B cell (primary cell): Measurements from ENCODE around the gene CATSPER1. TPM values are rescaled to one million over a fixed set of nuclear protein-coding genes. Genes with fewer than 3 reads are reported as not detected.
A peak's percentile ranks its signal among the peaks of the same experiment; 100 is the strongest.

Source experiments
- ATAC-seq: fragments of 200-7000 bp; cut with Tn5 transposase; one replicate; pipeline ENCODE4 v1.10.0; 2021; ENCODE audit warnings: low read depth, mild to moderate bottlenecking, moderate number of reproducible peaks, moderate library complexity
- CTCF ChIA-PET: fragments of 350-600 bp; sonication (Branson Sonifier 250); formaldehyde crosslinking; loops from one replicate; lab custom pipeline; 2021; ENCODE audit warnings: antibody characterized with exemption, inconsistent platforms; lab: Charles Lee
- POLR2A ChIA-PET: fragments of 350-600 bp; sonication (Branson Sonifier 250); formaldehyde crosslinking; loops from one replicate; lab custom pipeline; 2021; ENCODE audit warnings: antibody characterized with exemption; lab: Charles Lee
- DNase-seq: peaks from one replicate; pipeline ENCODE4 v3.0.0; 2013
- H2AFZ ChIP-seq: 2 replicates; pipeline ENCODE4 v1.6.1; 2012; ENCODE audit warnings: mild to moderate bottlenecking, low read depth, low read length; ENCODE audit not compliant: insufficient read depth, poor library complexity, severe bottlenecking
- H3K27ac ChIP-seq, 2 donors: 1 replicate in 1 of 2; 2 replicates in 1 of 2; pipeline ENCODE4 v1.5.1; 2012 to 2013; ENCODE audit warnings: low read length in 2 of 2, mild to moderate bottlenecking in 2 of 2, moderate library complexity in 1 of 2
- H3K27me3 ChIP-seq, 4 experiments: fragments of 200-600 bp in 1 of 4; sonication (generic) in 1 of 4; replicated peaks in 1 of 4; 1 replicate in 2 of 4; 2 replicates in 2 of 4; pipeline versions ENCODE4 v1.6.1 to v1.7.0; 2013 to 2016; ENCODE audit warnings: low read length in 3 of 4, mild to moderate bottlenecking in 2 of 4, mixed read lengths in 1 of 4, moderate library complexity in 1 of 4; ENCODE audit not compliant: insufficient read depth in 4 of 4, control insufficient read depth in 3 of 4; ENCODE audit errors: control extremely low read depth in 1 of 4
- H3K36me3 ChIP-seq, 2 experiments: replicated peaks in 1 of 2; 1 replicate in 1 of 2; 2 replicates in 1 of 2; pipeline versions ENCODE4 v1.6.1 to v1.7.1; 2013; ENCODE audit warnings: low read length in 1 of 2; ENCODE audit not compliant: insufficient read depth in 2 of 2, control insufficient read depth in 1 of 2; ENCODE audit errors: control extremely low read depth in 1 of 2, extremely low read depth in 1 of 2
- H3K4me1 ChIP-seq, 2 donors: fragments of 200-600 bp in 1 of 2; sonication (generic) in 1 of 2; 1 replicate in 1 of 2; 2 replicates in 1 of 2; pipeline versions ENCODE4 v1.5.1 to v1.6.1; 2013 to 2017; ENCODE audit warnings: low read length in 2 of 2; ENCODE audit not compliant: control insufficient read depth in 2 of 2, insufficient read depth in 2 of 2
- H3K4me2 ChIP-seq: replicated peaks from 2 replicates; pipeline ENCODE3; 2012; ENCODE audit warnings: mild to moderate bottlenecking, low read depth, low read length; ENCODE audit not compliant: poor library complexity, severe bottlenecking
- H3K4me3 ChIP-seq, 5 experiments: fragments of 200-600 bp in 1 of 5; sonication (generic) in 1 of 5; 1 replicate in 3 of 5; 2 replicates in 2 of 5; pipeline versions ENCODE4 v1.5.1 to v1.7.0; 2011 to 2016; ENCODE audit warnings: low read length in 4 of 5, mild to moderate bottlenecking in 4 of 5, low read depth in 2 of 5, control low read depth in 1 of 5, moderate library complexity in 1 of 5; ENCODE audit not compliant: insufficient read depth in 1 of 5; ENCODE audit errors: control extremely low read depth in 1 of 5, extremely low read depth in 1 of 5
- H3K79me2 ChIP-seq: fragments of 200-600 bp; sonication (generic); one replicate; pipeline ENCODE4 v1.6.0; 2016; ENCODE audit warnings: low read length; ENCODE audit not compliant: control insufficient read depth, insufficient read depth
- H3K9ac ChIP-seq: fragments of 200-600 bp; sonication (generic); 2 replicates; pipeline ENCODE4 v1.6.1; 2017; ENCODE audit warnings: mild to moderate bottlenecking, low read length, moderate library complexity
- H3K9me3 ChIP-seq, 3 donors: one replicate each; pipeline versions ENCODE4 v1.6.1 to v1.7.1; 2013; ENCODE audit warnings: low read length in 2 of 3; ENCODE audit not compliant: control insufficient read depth in 2 of 3, insufficient read depth in 1 of 3; ENCODE audit errors: control extremely low read depth in 1 of 3
- H4K20me1 ChIP-seq: 2 replicates; pipeline ENCODE4 v1.6.0; 2012; ENCODE audit warnings: mild to moderate bottlenecking, low read length; ENCODE audit not compliant: insufficient read depth, control insufficient read depth, poor library complexity, severe bottlenecking
- H3K27ac Mint-ChIP-seq: one replicate; pipeline ENCODE4 v1.8.0; 2021; ENCODE audit warnings: mixed read lengths
- H3K27me3 Mint-ChIP-seq: one replicate; pipeline ENCODE4 v1.8.0; 2021; ENCODE audit warnings: mixed read lengths
- H3K4me1 Mint-ChIP-seq: one replicate; pipeline ENCODE4 v1.8.0; 2021; ENCODE audit warnings: mixed read lengths
- H3K4me3 Mint-ChIP-seq: one replicate; pipeline ENCODE4 v1.8.0; 2021; ENCODE audit warnings: mixed read lengths
- H3K9me3 Mint-ChIP-seq: one replicate; pipeline ENCODE4 v1.8.0; 2022; ENCODE audit warnings: mixed read lengths; ENCODE audit not compliant: insufficient read depth
- EZH2 ChIP-seq: IDR thresholded peaks from 2 replicates; pipeline ENCODE4 v1.6.1; 2012; ENCODE audit warnings: borderline replicate concordance, low read depth, mild to moderate bottlenecking, moderate library complexity, low read length; ENCODE audit not compliant: insufficient read depth, poor library complexity, severe bottlenecking
- WGBS: methylation state at CpG from one replicate; pipeline ENCODE4 v1.1.5; 2013; ENCODE audit warnings: missing lambda C conversion rate; ENCODE audit not compliant: insufficient coverage; 5-methylcytosine and 5-hydroxymethylcytosine counted together
- intact Hi-C: fragments of 100-400 bp; cut with micrococcal nuclease; formaldehyde crosslinking; loops from one replicate; pipeline ENCODE4 v1.10.0; 2022
- polyA plus RNA-seq: library from polyadenylated mRNA; depleted of rRNA; stranded (reverse); fragments of >200 nt; gene quantifications from 2 replicates; pipeline ENCODE4 v1.2.3, GENCODE V29; 2012
- total RNA-seq, 2 donors: library from RNA; stranded (reverse); fragments of 120-200 nt in 1 of 2; gene quantifications; 1 replicate in 1 of 2; 2 replicates in 1 of 2; pipeline versions ENCODE4 v1.2.3 to v1.2.4, GENCODE V29; 2013 to 2022
- TF ChIP-seq, protein P1 (sequence below): fragments of 200-600 bp; IDR thresholded peaks from one replicate; pipeline ENCODE4 v1.8.0; 2022; ENCODE audit warnings: antibody characterized with exemption, mild to moderate bottlenecking

Gene CATSPER1
- total and polyA plus RNA-seq, 2 donors (not counting 1 experiment from before 2014, with no cell fraction given) = not detected

DNA sequence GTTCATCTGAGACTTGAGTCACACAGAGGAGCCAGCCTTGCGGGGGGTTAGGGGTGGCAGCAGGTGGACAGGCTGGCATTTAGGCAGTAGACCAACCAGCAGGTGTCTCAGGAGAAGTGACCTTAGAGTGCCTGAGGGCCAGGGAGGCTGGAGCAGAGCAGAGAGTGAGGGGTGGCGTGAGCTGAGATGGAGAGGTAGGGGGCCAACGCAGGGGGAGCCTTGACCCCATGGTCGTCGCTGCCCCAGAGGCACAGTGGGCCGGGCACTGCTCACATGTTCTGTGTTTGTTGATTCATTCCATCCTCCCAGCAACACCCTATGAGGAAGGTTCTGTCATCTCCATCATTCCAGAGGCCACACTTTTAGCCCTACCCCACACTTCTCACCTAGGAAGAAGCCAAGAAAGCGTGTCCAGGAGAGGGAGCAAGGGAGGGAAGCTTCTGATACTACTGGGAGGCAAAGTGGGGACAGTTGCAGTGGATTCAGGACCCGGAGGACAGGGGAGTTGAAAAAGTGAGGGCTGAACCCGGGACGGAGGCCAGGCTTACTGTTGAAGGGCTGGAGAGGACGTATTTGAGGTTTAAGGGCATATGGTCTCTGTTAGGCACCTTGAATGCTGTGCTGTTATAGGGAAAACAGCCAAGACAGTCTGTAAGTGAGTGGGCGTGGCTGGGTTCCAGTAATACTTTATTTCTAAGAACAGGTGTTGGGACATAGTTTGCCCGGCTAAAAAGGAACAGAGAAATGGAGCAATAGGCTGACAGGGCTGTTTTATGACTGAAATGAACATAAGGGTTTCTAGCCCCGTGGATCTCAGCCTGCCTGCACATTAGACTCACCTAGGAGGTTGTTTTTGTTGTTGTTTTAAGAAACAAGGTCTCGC, 57.4 kb downstream of the CATSPER1 start:
- Mint-ChIP-seq H3K27me3 (no peaks in the 10 kb centered on the region), H3K27ac (peak overlapping the region; percentile 26), H3K4me1 (peaks cover 9% of the 10 kb centered on the region), H3K9me3 (no peaks in the 10 kb centered on the region), H3K4me3 (no peak overlapping the region)
- no peak overlapping the region for H3K4me2 ChIP-seq
- CTCF ChIA-PET = interaction anchor here (1.6 kb wide), 2 partner anchors 79 to 84 kb away, joined by 4 read pairs; partner anchors contain the start of gene CCDC85B
- no peak overlapping the region for H3K27ac ChIP-seq
- intact Hi-C loops = no loop called here
- H3K9ac ChIP-seq = no peak overlapping the region
- H3K79me2 ChIP-seq = peaks cover 34% of the 10 kb centered on the region
- H3K4me1 ChIP-seq = peaks cover 2 to 4% of the 10 kb centered on the region in 2 donors
- H3K4me3 ChIP-seq = no peak overlapping the region
- no peaks in the 10 kb centered on the region for H3K27me3 ChIP-seq
- ATAC-seq = no peak
- DNase-seq = no peak
- POLR2A ChIA-PET = no interaction called here
- 94% methylated on average over 11 of the region's 15 CpGs for WGBS
- no peak for TF ChIP-seq EZH2
- TF ChIP-seq, protein P1, sequence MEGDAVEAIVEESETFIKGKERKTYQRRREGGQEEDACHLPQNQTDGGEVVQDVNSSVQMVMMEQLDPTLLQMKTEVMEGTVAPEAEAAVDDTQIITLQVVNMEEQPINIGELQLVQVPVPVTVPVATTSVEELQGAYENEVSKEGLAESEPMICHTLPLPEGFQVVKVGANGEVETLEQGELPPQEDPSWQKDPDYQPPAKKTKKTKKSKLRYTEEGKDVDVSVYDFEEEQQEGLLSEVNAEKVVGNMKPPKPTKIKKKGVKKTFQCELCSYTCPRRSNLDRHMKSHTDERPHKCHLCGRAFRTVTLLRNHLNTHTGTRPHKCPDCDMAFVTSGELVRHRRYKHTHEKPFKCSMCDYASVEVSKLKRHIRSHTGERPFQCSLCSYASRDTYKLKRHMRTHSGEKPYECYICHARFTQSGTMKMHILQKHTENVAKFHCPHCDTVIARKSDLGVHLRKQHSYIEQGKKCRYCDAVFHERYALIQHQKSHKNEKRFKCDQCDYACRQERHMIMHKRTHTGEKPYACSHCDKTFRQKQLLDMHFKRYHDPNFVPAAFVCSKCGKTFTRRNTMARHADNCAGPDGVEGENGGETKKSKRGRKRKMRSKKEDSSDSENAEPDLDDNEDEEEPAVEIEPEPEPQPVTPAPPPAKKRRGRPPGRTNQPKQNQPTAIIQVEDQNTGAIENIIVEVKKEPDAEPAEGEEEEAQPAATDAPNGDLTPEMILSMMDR = no peak
- peaks cover 45% of the 10 kb centered on the region for H4K20me1 ChIP-seq
- H3K9me3 ChIP-seq = no peaks in the 10 kb centered on the region
- peaks cover 10 to 77% of the 10 kb centered on the region in 2 experiments for H3K36me3 ChIP-seq
- H2AFZ ChIP-seq = no peak overlapping the region

DNA sequence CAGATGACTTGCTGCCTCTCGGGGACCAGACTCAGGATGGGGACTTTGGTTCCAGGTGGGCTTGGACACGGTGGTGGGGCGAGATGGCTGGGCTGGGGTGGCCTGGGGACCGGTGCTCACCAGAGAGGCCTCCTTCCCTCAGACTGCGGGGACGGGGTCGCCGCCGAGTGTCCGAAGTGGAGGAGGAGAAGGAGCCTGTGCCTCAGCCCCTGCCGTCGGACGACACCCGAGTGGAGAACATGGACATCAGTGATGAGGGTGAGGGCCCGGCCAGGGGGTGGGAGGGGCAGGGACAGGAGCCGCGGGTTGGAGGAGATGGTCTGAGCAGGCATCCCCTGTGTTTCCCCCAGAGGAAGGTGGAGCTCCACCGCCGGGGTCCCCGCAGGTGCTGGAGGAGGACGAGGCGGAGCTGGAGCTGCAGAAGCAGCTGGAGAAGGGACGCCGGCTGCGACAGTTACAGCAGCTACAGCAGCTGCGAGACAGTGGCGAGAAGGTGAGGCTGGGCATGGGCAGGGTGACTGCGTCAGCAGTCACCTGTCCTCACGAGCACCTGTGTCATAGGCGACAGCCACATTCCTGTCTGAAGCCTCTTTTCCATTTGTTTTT, 58.8 kb downstream of the CATSPER1 start:
- Histone ChIP-seq H4K20me1 (peaks cover 59% of the 10 kb centered on the region), H3K4me3 (no peak overlapping the region), H3K9me3 (no peaks in the 10 kb centered on the region), H3K4me1 (peaks cover 15 to 17% of the 10 kb centered on the region in 2 donors), H3K27me3 (no peaks in the 10 kb centered on the region), H3K4me2 (no peak overlapping the region), H3K27ac (no peak overlapping the region), H3K9ac (no peak overlapping the region), H3K79me2 (peaks cover 48% of the 10 kb centered on the region), H3K36me3 (peaks cover 10 to 74% of the 10 kb centered on the region in 2 experiments), H2AFZ (no peak overlapping the region)
- H3K27me3 Mint-ChIP-seq = no peaks in the 10 kb centered on the region
- ATAC-seq (no peak), DNase-seq (no peak)
- no peak overlapping the region for H3K27ac Mint-ChIP-seq
- 98% methylated on average over 30 of the region's 30 CpGs for WGBS
- TF ChIP-seq EZH2 = no peak
- TF ChIP-seq, protein P1 = no peak
- CTCF ChIA-PET = interaction anchor here (0.6 to 1.6 kb wide), 2 partner anchors 83 to 89 kb away, joined by 4 to 6 read pairs; no protein-coding TSS in a partner anchor
- H3K9me3 Mint-ChIP-seq = no peaks in the 10 kb centered on the region
- intact Hi-C loops = no loop called here
- POLR2A ChIA-PET = interaction anchor here (0.7 kb wide), 3 partner anchors 13 to 116 kb away, joined by 6 to 8 read pairs (median 7); no protein-coding TSS in a partner anchor
- no peak overlapping the region for H3K4me3 Mint-ChIP-seq
- peaks cover 20% of the 10 kb centered on the region for H3K4me1 Mint-ChIP-seq
